GM20431 (cell line): ENCODE measurements around the gene C2.

Experiments
- in situ Hi-C: fragments of 300-500 bp; cut with MseI, MboI; formaldehyde crosslinking; loops from one replicate; pipeline ENCODE4 v1.15.0; 2020; ENCODE audit warnings: low sequenced_read_pairs; ENCODE audit not compliant: unreplicated experiment

The C2 gene

GRCh38 chr6:31949926-31950548 is 22.5 kb downstream of the C2 start:
- in situ Hi-C loops, result no loop called here

GRCh38 chr6:31952140-31952805 is 24.8 kb downstream of the C2 start:
- in situ Hi-C loops, result no loop called here

GRCh38 chr6:31952890-31953289 is 25.4 kb downstream of the C2 start:
- in situ Hi-C loops, result no loop called here

- in situ Hi-C loops, result no loop called here
These were observed 27.0 kb downstream of the C2 start for GRCh38 chr6:31954511-31954910.

- in situ Hi-C loops, result no loop called here
These were observed 29.3 kb downstream of the C2 start for GRCh38 chr6:31956796-31957195.

- in situ Hi-C loops, result no loop called here
These were observed 30.9 kb downstream of the C2 start for GRCh38 chr6:31958412-31958740.

GRCh38 chr6:31958741-31959739 is 31.5 kb downstream of the C2 start, which contains the start of the genes NELFE and SKIC2:
TSS of gene NELFE (minus strand) at chr6:31958971. CDS start at chr6:31958446, 525 bp downstream.
TSS of gene SKIC2 (plus strand) at chr6:31959175. CDS start at chr6:31959193, 18 bp downstream.
- in situ Hi-C loops, result no loop called here

- in situ Hi-C loops, result no loop called here
These were observed 34.1 kb downstream of the C2 start for GRCh38 chr6:31961616-31962015.

- in situ Hi-C loops, result no loop called here
These were observed 36.4 kb downstream of the C2 start for GRCh38 chr6:31963921-31964320.

- in situ Hi-C loops, result no loop called here
These were observed 38.2 kb downstream of the C2 start for GRCh38 chr6:31965700-31966099.

- in situ Hi-C loops, result no loop called here
These were observed 39.0 kb downstream of the C2 start for GRCh38 chr6:31966506-31966905.

GRCh38 chr6:31966997-31967925 is 39.7 kb downstream of the C2 start:
- in situ Hi-C loops, result no loop called here

GRCh38 chr6:31967926-31968320 is 40.4 kb downstream of the C2 start:
- in situ Hi-C loops, result no loop called here

- in situ Hi-C loops, result no loop called here
These were observed 40.8 kb downstream of the C2 start for GRCh38 chr6:31968326-31968725.

- in situ Hi-C loops, result no loop called here
These were observed 41.5 kb downstream of the C2 start for GRCh38 chr6:31968791-31969711.

- in situ Hi-C loops, result no loop called here
These were observed 42.4 kb downstream of the C2 start for GRCh38 chr6:31969712-31970603.

- in situ Hi-C loops, result no loop called here
These were observed 43.2 kb downstream of the C2 start for GRCh38 chr6:31970604-31971271.
